C1 segment of cervical spinal cord (tissue), 14 donors: ENCODE results near the gene PHACTR1.
A peak's percentile ranks its signal among the peaks of the same experiment; 100 is the strongest.
"Not testable (repeated sequence)": the region's sequence is repeated elsewhere in the genome, so short reads cannot be mapped to it uniquely, and the experiment has no call there.

Experiments used
- DNase-seq, 14 donors: peaks; one replicate each; lab custom pipeline; 2025; lab: John Stamatoyannopoulos, UW

PHACTR1 gene

GRCh38 chr6:13305288-13305687, 588.7 kb downstream of the PHACTR1 start:
- no peak for DNase-seq

GRCh38 chr6:13305791-13306190, 589.2 kb downstream of the PHACTR1 start:
- DNase-seq = no peak

GRCh38 chr6:13307508-13307995, 591.0 kb downstream of the PHACTR1 start:
- no peak for DNase-seq

- DNase-seq = no peak
Observed at GRCh38 chr6:13308332-13308731, 591.8 kb downstream of the PHACTR1 start.

GRCh38 chr6:13311155-13311554, 594.6 kb downstream of the PHACTR1 start:
- no peak for DNase-seq

GRCh38 chr6:13314806-13315205, 598.2 kb downstream of the PHACTR1 start:
- DNase-seq = no peak

GRCh38 chr6:13315896-13316295, 599.3 kb downstream of the PHACTR1 start:
- no peak for DNase-seq

- no peak for DNase-seq
Observed at GRCh38 chr6:13318821-13319220, 602.3 kb downstream of the PHACTR1 start.

- no peak for DNase-seq
Observed at GRCh38 chr6:13319891-13320564, 603.5 kb downstream of the PHACTR1 start.

- not testable (repeated sequence) for DNase-seq
Observed at GRCh38 chr6:13326031-13326586, 609.5 kb downstream of the PHACTR1 start.

- no peak for DNase-seq
Observed at GRCh38 chr6:13327691-13328075, 611.1 kb downstream of the PHACTR1 start.

GRCh38 chr6:13328076-13328874, 611.7 kb downstream of the PHACTR1 start, which contains the start of gene TBC1D7:
TBC1D7 (minus strand) TSS chr6:13328537; CDS start chr6:13326898, 1,639 bp downstream.
- peak; percentile 35 to 94 (median 88) for DNase-seq

GRCh38 chr6:13328875-13329183, 612.3 kb downstream of the PHACTR1 start:
- DNase-seq = no peak

- DNase-seq = no peak
Observed at GRCh38 chr6:13331516-13332348, 615.2 kb downstream of the PHACTR1 start.

GRCh38 chr6:13332349-13332706, 615.8 kb downstream of the PHACTR1 start:
- no peak for DNase-seq

- DNase-seq = no peak
Observed at GRCh38 chr6:13334953-13335352, 618.4 kb downstream of the PHACTR1 start.

- peak in 13 of 14 donors; percentile 5 to 72 (median 52) for DNase-seq
Observed at GRCh38 chr6:13336553-13336952, 620.0 kb downstream of the PHACTR1 start.

GRCh38 chr6:13338038-13338437, 621.5 kb downstream of the PHACTR1 start:
- no peak for DNase-seq
